Endothelial cell (in vitro differentiated cells): ENCODE measurements around the gene CACNA2D3. TPM values are rescaled to one million over a fixed set of nuclear protein-coding genes. Genes with fewer than 3 reads are reported as not detected.

ENCODE experiments used
- DNase-seq: peaks from one replicate; pipeline ENCODE4 v3.0.0; 2021; ENCODE audit warnings: low spot score
- H3K27ac Mint-ChIP-seq: one replicate; pipeline ENCODE4 v1.8.0; 2021; ENCODE audit warnings: mixed read lengths, inconsistent platforms; ENCODE audit not compliant: unreplicated experiment
- H3K27me3 Mint-ChIP-seq: one replicate; pipeline ENCODE4 v1.8.0; 2021; ENCODE audit warnings: mild to moderate bottlenecking, moderate library complexity, mixed read lengths, inconsistent platforms; ENCODE audit not compliant: unreplicated experiment
- H3K36me3 Mint-ChIP-seq: one replicate; pipeline ENCODE4 v1.8.0; 2021; ENCODE audit warnings: mild to moderate bottlenecking, low read depth, mixed read lengths, inconsistent platforms; ENCODE audit not compliant: unreplicated experiment
- H3K4me1 Mint-ChIP-seq: one replicate; pipeline ENCODE4 v1.8.0; 2021; ENCODE audit warnings: mild to moderate bottlenecking, mixed read lengths, inconsistent platforms; ENCODE audit not compliant: unreplicated experiment
- H3K4me3 Mint-ChIP-seq: one replicate; pipeline ENCODE4 v1.8.0; 2021; ENCODE audit warnings: mild to moderate bottlenecking, mixed read lengths, inconsistent platforms; ENCODE audit not compliant: unreplicated experiment
- H3K9me3 Mint-ChIP-seq: one replicate; pipeline ENCODE4 v1.8.0; 2021; ENCODE audit warnings: mixed read lengths, inconsistent platforms; ENCODE audit not compliant: unreplicated experiment
- total RNA-seq: library from RNA; stranded (reverse); fragmentation: NEBNext Ultra II Directional; extraction: Animal tissue kit (Norgen Biotek cat#: 25700); gene quantifications from one replicate; pipeline ENCODE4 v1.2.1, GENCODE V29; 2021; ENCODE audit not compliant: unreplicated experiment
- TF ChIP-seq, protein P1 (sequence below): fragments of 200-600 bp; sonication (generic); IDR thresholded peaks from one replicate; pipeline ENCODE4 v1.5.0; 2021; ENCODE audit warnings: antibody characterized with exemption; ENCODE audit not compliant: unreplicated experiment

Gene CACNA2D3
- total RNA-seq, 1 donor from 2014 or later, result 0.46 TPM

DNA sequence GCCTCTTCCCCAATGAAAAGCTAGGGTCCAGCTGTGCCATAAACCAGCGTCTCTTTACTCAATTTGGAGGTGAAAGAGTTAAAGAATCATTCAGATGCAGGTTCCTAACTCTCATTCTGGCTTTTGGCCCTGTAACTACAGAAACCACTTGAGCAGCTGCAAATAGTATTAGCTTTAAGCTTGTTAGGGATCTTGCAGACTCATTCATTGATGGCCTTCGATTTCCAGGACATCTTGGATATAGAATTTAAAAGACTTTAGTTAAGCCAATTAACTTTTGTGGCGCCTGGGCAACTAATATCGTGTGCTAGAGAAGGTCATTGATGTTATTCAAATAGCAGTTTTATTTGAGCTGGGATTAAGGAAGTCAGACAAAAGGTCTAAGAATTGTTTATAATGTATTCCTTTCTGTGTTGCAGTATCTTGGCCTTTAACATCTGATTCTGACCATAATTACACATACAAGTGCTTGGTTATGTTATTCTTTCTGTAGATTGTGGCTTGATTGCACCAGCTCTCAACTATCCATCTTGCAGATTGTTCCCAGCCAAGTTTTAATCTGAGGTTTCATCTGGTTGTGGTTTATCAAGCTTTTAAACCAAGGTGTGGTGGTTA lies 185.3 kb downstream of the CACNA2D3 start:
- Mint-ChIP-seq H3K4me1 (peaks cover 4% of the 10 kb centered on the region), H3K27ac (no peak overlapping the region), H3K9me3 (no peaks in the 10 kb centered on the region), H3K4me3 (no peak overlapping the region), H3K36me3 (no peaks in the 10 kb centered on the region), H3K27me3 (peaks cover 7% of the 10 kb centered on the region)
- TF ChIP-seq, protein P1, sequence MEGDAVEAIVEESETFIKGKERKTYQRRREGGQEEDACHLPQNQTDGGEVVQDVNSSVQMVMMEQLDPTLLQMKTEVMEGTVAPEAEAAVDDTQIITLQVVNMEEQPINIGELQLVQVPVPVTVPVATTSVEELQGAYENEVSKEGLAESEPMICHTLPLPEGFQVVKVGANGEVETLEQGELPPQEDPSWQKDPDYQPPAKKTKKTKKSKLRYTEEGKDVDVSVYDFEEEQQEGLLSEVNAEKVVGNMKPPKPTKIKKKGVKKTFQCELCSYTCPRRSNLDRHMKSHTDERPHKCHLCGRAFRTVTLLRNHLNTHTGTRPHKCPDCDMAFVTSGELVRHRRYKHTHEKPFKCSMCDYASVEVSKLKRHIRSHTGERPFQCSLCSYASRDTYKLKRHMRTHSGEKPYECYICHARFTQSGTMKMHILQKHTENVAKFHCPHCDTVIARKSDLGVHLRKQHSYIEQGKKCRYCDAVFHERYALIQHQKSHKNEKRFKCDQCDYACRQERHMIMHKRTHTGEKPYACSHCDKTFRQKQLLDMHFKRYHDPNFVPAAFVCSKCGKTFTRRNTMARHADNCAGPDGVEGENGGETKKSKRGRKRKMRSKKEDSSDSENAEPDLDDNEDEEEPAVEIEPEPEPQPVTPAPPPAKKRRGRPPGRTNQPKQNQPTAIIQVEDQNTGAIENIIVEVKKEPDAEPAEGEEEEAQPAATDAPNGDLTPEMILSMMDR, result no peak
- DNase-seq, result no peak

DNA sequence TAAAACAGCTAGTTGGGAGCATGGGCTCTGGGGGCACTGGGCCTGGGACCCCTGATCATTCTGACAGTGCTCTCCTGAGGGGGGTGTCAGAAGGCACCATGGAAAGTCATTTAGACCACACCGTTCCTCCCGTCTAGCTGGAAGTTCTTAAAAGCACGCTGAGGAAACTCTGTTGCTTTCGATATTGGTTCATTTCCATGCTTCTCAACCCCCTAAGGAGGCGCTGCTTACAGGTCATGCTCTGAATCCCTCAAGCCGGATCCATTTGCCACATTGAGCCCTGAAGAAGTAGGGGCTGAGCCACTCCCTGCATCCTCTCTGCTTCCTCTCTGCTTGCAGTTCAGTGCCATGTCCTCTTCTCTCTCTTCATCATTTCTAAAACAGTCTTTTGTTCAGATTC lies 187.2 kb downstream of the CACNA2D3 start:
- Mint-ChIP-seq H3K27ac (no peak overlapping the region), H3K36me3 (no peaks in the 10 kb centered on the region), H3K4me3 (no peak overlapping the region), H3K27me3 (peaks cover 5% of the 10 kb centered on the region), H3K9me3 (no peaks in the 10 kb centered on the region), H3K4me1 (no peaks in the 10 kb centered on the region)
- TF ChIP-seq, protein P1, result no peak
- no peak for DNase-seq

DNA sequence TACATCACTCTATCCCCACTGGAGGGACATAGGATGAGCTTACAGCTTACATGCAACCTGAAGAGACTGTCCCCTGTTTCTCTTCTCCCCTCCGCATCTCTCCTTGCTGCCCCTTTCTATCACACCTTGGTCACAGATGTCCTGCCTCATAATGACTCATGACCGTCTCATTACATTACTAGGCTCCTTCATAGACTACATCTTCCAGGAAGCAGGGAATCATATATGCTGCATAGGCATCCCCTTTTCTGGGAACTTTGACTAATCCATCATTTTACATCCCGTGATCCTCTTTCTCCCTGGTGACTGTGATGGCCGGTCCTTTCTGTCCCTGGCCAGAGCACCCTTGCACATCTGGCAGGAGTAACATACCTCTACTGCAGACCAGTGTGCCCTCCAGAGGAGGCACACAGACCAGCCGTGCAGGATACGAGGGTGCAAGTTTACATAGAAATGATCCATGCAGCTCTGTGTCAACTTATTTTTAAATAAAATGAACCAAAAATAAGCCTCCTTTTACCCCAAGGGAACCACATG lies 188.9 kb downstream of the CACNA2D3 start:
- H3K4me1 Mint-ChIP-seq, result no peaks in the 10 kb centered on the region
- H3K27ac Mint-ChIP-seq, result no peak overlapping the region
- no peak overlapping the region for H3K4me3 Mint-ChIP-seq
- no peaks in the 10 kb centered on the region for H3K36me3 Mint-ChIP-seq
- no peak for DNase-seq
- TF ChIP-seq, protein P1, result no peak
- H3K27me3 Mint-ChIP-seq, result peaks cover 5% of the 10 kb centered on the region
- H3K9me3 Mint-ChIP-seq, result no peaks in the 10 kb centered on the region

DNA sequence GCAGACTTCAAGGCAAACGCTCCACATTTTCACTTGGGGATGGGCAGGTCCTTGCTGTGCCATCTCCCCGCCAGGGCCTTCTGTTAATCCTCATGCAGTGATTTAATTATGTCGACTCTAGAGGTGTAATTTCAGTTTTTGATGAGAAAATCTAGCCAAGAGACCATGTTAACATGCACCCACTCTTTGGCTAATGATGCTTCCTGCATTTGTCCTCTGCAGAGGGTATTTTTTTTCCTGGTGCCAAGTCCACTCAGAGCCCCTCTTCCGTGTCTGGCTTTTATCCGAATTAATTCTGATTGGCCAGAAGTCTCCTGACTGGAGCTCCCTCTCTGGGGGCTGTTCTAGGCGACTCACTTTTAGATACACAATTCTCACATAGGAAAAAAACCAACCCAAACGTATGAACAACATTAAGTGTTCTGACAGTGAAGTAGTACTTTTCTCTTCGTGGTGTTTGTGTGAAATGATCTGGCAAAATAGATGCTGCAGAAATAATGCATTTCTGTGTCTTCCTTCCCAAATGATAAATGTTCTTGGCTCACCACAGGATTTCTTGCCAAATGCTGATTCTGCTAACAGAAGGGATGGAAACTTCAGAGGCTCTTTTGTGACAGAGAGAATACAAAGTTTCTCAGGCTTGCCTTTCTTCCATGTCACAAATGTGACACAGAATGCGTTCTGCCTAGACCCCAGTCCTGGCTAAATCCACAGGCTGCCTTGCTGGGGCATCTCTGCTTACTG lies 190.0 kb downstream of the CACNA2D3 start:
- Mint-ChIP-seq H3K36me3 (no peaks in the 10 kb centered on the region), H3K4me3 (no peak overlapping the region), H3K4me1 (no peaks in the 10 kb centered on the region), H3K27me3 (peaks cover 8% of the 10 kb centered on the region), H3K9me3 (no peaks in the 10 kb centered on the region), H3K27ac (no peak overlapping the region)
- TF ChIP-seq, protein P1, result no peak
- no peak for DNase-seq

DNA sequence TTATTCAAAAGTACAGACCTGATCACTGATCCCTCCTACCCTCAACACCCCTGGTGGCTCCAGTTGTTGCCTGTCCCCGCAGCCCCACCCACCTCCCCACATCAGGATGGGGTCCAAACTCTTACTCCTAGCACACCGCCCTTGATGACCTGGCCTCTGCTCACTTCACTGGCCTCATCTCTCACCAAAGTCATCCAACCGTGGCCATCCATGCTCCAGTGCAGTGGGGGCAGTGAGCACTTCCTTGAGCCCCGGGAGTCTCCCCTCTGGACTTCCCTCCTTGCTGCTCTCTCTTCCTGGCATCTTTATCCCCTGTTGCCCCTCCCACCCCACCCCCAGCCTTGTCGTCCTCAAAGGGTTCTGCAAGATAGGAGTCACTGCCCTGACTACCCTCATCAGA lies 191.1 kb downstream of the CACNA2D3 start:
- Mint-ChIP-seq H3K27ac (no peak overlapping the region), H3K27me3 (peaks cover 8% of the 10 kb centered on the region), H3K9me3 (no peaks in the 10 kb centered on the region), H3K4me3 (no peak overlapping the region), H3K36me3 (no peaks in the 10 kb centered on the region), H3K4me1 (no peaks in the 10 kb centered on the region)
- DNase-seq, result no peak
- TF ChIP-seq, protein P1, result no peak
